GM19238 (cell line): ENCODE data around the gene PNLIPRP3.
"Not testable (repeated sequence)": the region's sequence is repeated elsewhere in the genome, so short reads cannot be mapped to it uniquely, and the experiment has no call there.

Experiments
- DNase-seq: peaks from one replicate; pipeline ENCODE4 v3.0.0; 2011; ENCODE audit warnings: low spot score; ENCODE audit not compliant: insufficient read length

Gene PNLIPRP3

DNA sequence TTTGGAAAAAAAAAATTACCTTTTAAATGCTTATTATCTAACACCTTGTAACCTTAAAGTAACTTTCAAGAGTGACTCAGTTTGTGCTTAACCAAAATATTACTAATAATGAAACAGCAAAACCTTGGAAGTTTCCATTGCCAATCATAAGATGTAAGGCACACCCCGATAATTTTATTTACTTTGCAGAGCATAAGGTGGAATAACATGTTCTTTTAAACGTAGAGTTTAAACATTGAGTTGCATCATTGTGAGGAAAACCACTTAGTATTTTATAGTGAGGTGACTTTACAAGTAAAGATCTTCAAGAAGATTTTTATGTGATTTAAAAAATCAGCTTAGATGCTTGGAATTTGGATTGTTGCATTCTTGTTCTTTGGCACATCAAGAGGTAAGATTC is at the start of gene PNLIPRP3:
Gene PNLIPRP3, plus strand, starts transcription at position 177 of the 400 bp plus-strand sequence. Its CDS starts 166 bp downstream, at position 343.
- DNase-seq, result no peak

GRCh38 chr10:116382290-116382689 is 45.4 kb upstream of the PNLIPRP3 start:
- DNase-seq, result no peak

- no peak for DNase-seq
Measured at GRCh38 chr10:116385311-116385710, 42.3 kb upstream of the PNLIPRP3 start.

GRCh38 chr10:116385994-116386809 is 41.4 kb upstream of the PNLIPRP3 start:
- DNase-seq, result no peak

DNA sequence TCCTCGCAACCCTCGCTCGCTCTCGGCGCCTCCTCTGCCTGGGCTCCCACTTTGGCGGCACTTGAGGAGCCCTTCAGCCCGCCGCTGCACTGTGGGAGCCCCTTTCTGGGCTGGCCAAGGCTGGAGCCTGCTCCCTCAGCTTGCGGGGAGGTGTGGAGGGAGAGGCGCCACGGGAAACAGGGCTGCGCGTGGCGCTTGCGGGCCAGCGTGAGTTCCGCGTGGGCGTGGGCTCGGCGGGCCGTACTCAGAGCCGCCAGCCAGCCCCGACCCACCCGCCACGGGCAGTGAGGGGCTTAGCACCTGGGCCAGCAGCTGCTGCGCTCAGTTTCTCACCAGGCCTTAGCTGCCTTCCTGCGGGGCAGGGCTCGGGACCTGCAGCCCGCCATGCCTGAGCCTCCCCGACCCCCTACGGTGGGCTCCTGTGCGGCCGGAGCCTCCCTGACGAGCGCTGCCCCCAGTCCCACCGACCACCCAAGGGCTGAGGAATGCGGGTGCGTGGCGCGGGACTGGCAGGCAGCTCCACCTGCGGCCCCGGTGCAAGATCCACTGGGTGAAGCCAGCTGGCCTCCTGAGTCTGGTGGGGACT is 34.3 kb upstream of the PNLIPRP3 start:
- DNase-seq, result not testable (repeated sequence)

DNA sequence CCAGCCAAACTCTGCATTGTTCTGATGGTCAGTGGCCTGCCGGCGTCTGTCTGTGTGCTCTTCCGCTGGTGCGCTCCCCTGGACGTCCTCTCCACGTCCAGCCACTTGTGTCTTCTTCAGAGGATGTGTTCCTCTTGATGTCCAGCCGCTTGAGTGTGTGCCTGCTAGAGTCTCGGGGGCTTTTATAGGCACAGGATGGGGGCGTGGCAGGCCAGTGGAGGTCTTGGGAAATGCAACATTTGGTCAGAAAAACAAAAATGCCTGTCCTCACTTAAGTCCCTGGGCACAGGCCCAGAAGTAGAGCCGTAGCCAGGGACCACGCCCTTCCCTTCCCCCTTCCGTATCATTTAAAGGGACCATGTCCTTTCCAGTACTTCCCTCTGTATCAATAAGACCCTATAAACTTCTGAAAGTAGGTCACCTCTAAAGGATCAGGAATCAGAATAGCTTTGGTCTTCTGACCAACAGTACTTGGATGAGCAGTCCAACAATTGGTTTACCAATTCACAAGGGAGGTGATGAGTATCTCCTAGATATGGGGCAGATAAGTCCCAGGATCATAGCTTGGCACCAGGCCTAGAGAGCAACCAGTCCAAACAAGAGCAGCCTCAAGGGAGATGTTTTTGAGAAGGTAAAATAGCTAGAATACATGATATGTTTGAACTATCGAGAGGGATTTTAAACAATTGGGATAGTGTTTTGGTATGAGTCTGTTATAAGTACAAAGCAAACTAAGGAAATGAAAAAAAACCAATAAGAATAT is 32.2 kb upstream of the PNLIPRP3 start:
- no peak for DNase-seq

GRCh38 chr10:116398224-116398623 is 29.4 kb upstream of the PNLIPRP3 start:
- DNase-seq, result no peak

GRCh38 chr10:116402858-116403257 is 24.8 kb upstream of the PNLIPRP3 start:
- DNase-seq, result no peak

- no peak for DNase-seq
Measured at GRCh38 chr10:116403740-116404250, 23.9 kb upstream of the PNLIPRP3 start.

GRCh38 chr10:116408719-116409118 is 18.9 kb upstream of the PNLIPRP3 start:
- DNase-seq, result no peak

GRCh38 chr10:116410351-116410750 is 17.3 kb upstream of the PNLIPRP3 start:
- DNase-seq, result no peak

- no peak for DNase-seq
Measured at GRCh38 chr10:116417821-116418220, 9.8 kb upstream of the PNLIPRP3 start.

DNA sequence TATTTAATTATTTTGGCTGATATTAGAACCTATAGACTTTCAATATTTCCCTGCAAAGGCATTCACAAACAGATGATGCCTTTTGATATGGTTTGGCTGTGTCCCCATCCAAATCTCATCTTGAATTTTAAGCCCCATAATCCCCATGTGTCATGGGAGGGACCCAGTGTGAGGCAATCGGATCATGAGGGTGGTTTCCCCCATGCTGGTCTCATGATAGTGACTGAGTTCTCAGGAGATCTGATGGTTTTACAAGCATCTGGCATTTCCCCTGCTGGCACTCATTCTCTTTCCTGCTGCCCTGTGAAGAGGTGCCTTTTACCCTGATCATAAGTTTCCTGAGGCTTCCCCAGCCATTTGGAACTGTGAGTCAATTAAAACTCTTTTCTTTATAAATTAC is 9.3 kb upstream of the PNLIPRP3 start:
- DNase-seq, result no peak

DNA sequence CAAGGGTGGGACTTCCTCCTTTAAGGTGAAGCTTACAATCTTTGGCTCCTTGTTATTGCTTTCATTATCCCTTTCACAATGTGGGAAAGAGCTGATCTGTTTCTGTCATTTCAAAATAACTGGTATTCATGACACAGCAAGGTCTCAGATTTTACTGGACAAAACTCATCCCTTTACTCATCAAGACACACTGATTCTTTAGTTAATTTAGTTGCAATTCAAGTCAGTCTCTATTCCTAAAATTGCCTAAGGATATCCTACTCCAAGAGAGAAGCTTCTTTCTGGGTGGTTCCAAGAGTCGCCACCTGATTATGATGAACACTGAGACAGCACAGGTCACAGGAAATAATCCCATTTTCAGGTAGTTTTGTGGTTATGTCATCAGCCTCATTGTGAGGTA is 5.8 kb upstream of the PNLIPRP3 start:
- DNase-seq, result no peak

DNA sequence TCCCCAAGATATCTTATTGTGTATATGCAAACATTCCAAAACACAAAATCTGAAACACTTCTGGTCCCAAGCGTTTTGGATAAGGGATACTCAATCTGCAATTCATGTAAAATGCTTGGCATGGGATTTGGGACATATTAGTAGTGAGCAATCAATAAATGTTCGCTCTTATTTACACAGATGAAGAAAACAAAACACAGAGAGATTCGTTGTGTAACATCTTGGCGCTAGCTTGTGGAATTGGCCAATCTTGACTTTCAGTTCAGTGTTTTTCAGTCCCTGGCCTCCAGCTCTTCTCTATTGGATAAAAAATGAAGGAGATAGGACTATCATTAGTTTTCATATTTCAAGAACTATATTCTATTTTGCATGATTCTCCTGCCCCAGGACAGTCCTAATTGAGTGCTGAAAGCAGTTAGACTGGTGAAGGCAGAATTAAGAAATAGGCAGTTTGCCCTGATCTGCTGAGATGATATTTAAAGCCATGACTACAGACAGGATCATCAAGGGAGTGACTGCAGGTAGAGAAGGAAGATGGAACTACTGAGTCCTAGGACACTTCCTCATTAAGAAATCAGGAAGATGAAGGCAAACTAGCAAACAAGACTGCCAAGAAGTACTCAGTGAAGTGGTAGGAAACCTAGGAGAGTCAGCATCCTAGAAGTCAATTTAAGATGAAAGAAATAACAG is 1.8 kb downstream of the PNLIPRP3 start:
- no peak for DNase-seq

GRCh38 chr10:116430288-116430687 is 2.6 kb downstream of the PNLIPRP3 start:
- DNase-seq, result no peak

DNA sequence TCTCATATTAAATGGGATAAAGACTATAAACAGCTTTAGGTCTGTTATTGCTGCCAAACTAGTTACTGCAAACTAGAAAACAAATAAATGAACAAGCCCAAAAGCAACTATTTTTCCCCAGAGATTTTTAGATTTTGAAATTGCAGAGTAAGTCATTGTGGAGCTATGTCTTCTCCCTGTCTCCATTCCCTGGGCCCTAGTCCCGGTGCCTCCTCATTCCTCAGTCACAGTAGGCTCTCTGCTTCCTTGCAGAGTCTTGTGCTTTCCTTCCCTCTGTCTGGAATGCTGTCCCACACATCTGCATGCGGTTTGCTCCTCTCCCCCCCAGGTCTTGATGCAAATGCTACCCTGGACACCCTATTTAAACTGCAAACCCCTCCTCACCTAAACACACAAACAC is 4.0 kb downstream of the PNLIPRP3 start:
- DNase-seq, result no peak

DNA sequence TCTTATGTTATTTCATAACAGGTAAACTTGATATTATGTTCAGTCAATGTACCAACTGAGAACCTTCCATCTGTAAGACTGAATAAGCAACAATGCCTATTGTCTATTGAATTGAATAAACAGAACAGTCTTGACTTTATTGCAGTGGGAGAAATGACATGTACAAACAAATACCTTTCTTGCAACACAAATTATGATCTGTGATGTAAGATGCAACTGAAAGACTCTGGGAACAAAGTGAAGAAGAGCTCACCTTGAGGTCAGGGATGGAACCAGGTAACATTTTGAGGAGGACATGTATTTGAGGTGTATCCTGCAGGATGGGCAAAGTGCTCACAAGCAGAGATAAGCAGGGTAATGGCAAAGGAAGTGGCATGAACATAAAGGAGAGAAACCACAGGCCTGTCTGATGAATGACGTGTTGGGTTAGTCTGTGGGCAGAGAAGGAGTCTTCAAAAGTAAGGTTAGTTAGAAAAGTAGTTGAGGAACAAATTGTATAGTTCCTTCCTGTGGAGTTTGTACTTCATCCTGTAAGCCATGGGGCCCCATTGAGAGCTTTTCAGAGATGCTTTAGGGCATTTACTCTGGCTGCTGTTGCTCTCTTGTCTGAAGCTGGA is 9.5 kb downstream of the PNLIPRP3 start:
- no peak for DNase-seq

- DNase-seq, result no peak
Measured at GRCh38 chr10:116440330-116441030, 12.8 kb downstream of the PNLIPRP3 start.

GRCh38 chr10:116444527-116445142 is 17.0 kb downstream of the PNLIPRP3 start:
- peak; percentile 2 for DNase-seq
